SJCRH30 (cell line): ENCODE measurements around the gene RASSF9. TPM values are rescaled to one million over a fixed set of nuclear protein-coding genes. Genes with fewer than 3 reads are reported as not detected.

Source experiments
- DNase-seq, 2 experiments: peaks; one replicate each; pipeline ENCODE4 v3.0.0-alpha.2; 2015 to 2020
- H3K27ac ChIP-seq: fragments of 250-450 bp; sonication (Bioruptor Pico); 2 replicates; pipeline ENCODE4 v1.5.1; 2020; ENCODE audit warnings: mild to moderate bottlenecking, moderate library complexity
- H3K27me3 ChIP-seq: fragments of 250-450 bp; sonication (Bioruptor Pico); 2 replicates; pipeline ENCODE4 v1.5.1; 2020; ENCODE audit warnings: mild to moderate bottlenecking, moderate library complexity
- H3K36me3 ChIP-seq: fragments of 250-450 bp; sonication (Bioruptor Pico); 2 replicates; pipeline ENCODE4 v1.5.1; 2020; ENCODE audit warnings: mild to moderate bottlenecking, moderate library complexity
- H3K4me1 ChIP-seq: fragments of 250-450 bp; sonication (Bioruptor Pico); 2 replicates; pipeline ENCODE4 v1.5.1; 2020; ENCODE audit warnings: mild to moderate bottlenecking, moderate library complexity
- H3K4me3 ChIP-seq: fragments of 250-450 bp; sonication (Bioruptor Pico); 2 replicates; pipeline ENCODE4 v1.5.1; 2020; ENCODE audit warnings: mild to moderate bottlenecking, moderate library complexity
- H3K9me3 ChIP-seq: fragments of 250-450 bp; sonication (Bioruptor Pico); replicated peaks from 2 replicates; pipeline ENCODE4 v1.5.1; 2020; ENCODE audit warnings: mild to moderate bottlenecking, moderate library complexity
- total RNA-seq: library from RNA; depleted of rRNA; stranded (reverse); fragments of >200 nt; shearing (Covaris generic); gene quantifications from 2 replicates; pipeline ENCODE4 v1.2.3, GENCODE V29; 2014

RASSF9 gene
- total RNA-seq, 1 experiment from 2014 or later = 0.10 TPM

GRCh38 chr12:85803923-85804322, 32.3 kb downstream of the RASSF9 start:
- Histone ChIP-seq H3K27ac (no peak overlapping the region), H3K4me3 (no peak overlapping the region), H3K36me3 (no peaks in the 10 kb centered on the region), H3K9me3 (no peaks in the 10 kb centered on the region), H3K27me3 (no peaks in the 10 kb centered on the region), H3K4me1 (no peaks in the 10 kb centered on the region)
- no peak for DNase-seq

GRCh38 chr12:85803231-85803630, 33.0 kb downstream of the RASSF9 start:
- Histone ChIP-seq H3K27ac (no peak overlapping the region), H3K9me3 (no peaks in the 10 kb centered on the region)
- no peak for DNase-seq

GRCh38 chr12:85798122-85798521, 38.1 kb downstream of the RASSF9 start:
- Histone ChIP-seq H3K4me1 (no peaks in the 10 kb centered on the region), H3K27ac (no peak overlapping the region), H3K36me3 (no peaks in the 10 kb centered on the region), H3K27me3 (no peaks in the 10 kb centered on the region), H3K9me3 (no peaks in the 10 kb centered on the region), H3K4me3 (no peak overlapping the region)
- no peak for DNase-seq

More at GRCh38 chr12:85803231-85803630, 33.0 kb downstream of the RASSF9 start:
- no peak overlapping the region for H3K4me3 ChIP-seq
- no peaks in the 10 kb centered on the region for H3K27me3 ChIP-seq
- no peaks in the 10 kb centered on the region for H3K36me3 ChIP-seq
- no peaks in the 10 kb centered on the region for H3K4me1 ChIP-seq

GRCh38 chr12:85796001-85796400, 40.2 kb downstream of the RASSF9 start:
- DNase-seq = no peak
- Histone ChIP-seq H3K36me3 (no peaks in the 10 kb centered on the region), H3K4me3 (no peak overlapping the region), H3K4me1 (no peaks in the 10 kb centered on the region), H3K9me3 (no peaks in the 10 kb centered on the region), H3K27me3 (no peaks in the 10 kb centered on the region), H3K27ac (no peak overlapping the region)

GRCh38 chr12:85794531-85794930, 41.7 kb downstream of the RASSF9 start:
- Histone ChIP-seq H3K4me3 (no peak overlapping the region), H3K4me1 (no peaks in the 10 kb centered on the region), H3K9me3 (no peaks in the 10 kb centered on the region), H3K36me3 (no peaks in the 10 kb centered on the region), H3K27ac (no peak overlapping the region), H3K27me3 (no peaks in the 10 kb centered on the region)
- DNase-seq = no peak

GRCh38 chr12:85784096-85784720, 52.0 kb downstream of the RASSF9 start:
- Histone ChIP-seq H3K4me3 (no peak overlapping the region), H3K27me3 (no peaks in the 10 kb centered on the region), H3K27ac (no peak overlapping the region), H3K9me3 (no peaks in the 10 kb centered on the region), H3K36me3 (no peaks in the 10 kb centered on the region), H3K4me1 (no peaks in the 10 kb centered on the region)
- no peak for DNase-seq

GRCh38 chr12:85782711-85783110, 53.5 kb downstream of the RASSF9 start:
- no peak overlapping the region for H3K27ac ChIP-seq
- no peaks in the 10 kb centered on the region for H3K27me3 ChIP-seq
- H3K4me3 ChIP-seq = no peak overlapping the region
- no peaks in the 10 kb centered on the region for H3K4me1 ChIP-seq
- H3K9me3 ChIP-seq = no peaks in the 10 kb centered on the region
- DNase-seq = no peak
- H3K36me3 ChIP-seq = no peaks in the 10 kb centered on the region

GRCh38 chr12:85781766-85782165, 54.4 kb downstream of the RASSF9 start:
- Histone ChIP-seq H3K27ac (no peak overlapping the region), H3K4me1 (no peaks in the 10 kb centered on the region), H3K9me3 (no peaks in the 10 kb centered on the region), H3K36me3 (no peaks in the 10 kb centered on the region), H3K4me3 (no peak overlapping the region), H3K27me3 (no peaks in the 10 kb centered on the region)
- DNase-seq = no peak

GRCh38 chr12:85779768-85780167, 56.4 kb downstream of the RASSF9 start:
- no peaks in the 10 kb centered on the region for H3K9me3 ChIP-seq
- H3K36me3 ChIP-seq = no peaks in the 10 kb centered on the region
- no peak overlapping the region for H3K27ac ChIP-seq
- peak in 1 of 2 experiments; percentile 9 for DNase-seq
- no peak overlapping the region for H3K4me3 ChIP-seq
- H3K4me1 ChIP-seq = no peaks in the 10 kb centered on the region
- H3K27me3 ChIP-seq = no peaks in the 10 kb centered on the region

- Histone ChIP-seq H3K9me3 (no peaks in the 10 kb centered on the region), H3K27me3 (no peaks in the 10 kb centered on the region), H3K4me1 (no peaks in the 10 kb centered on the region), H3K4me3 (no peak overlapping the region), H3K36me3 (no peaks in the 10 kb centered on the region), H3K27ac (no peak overlapping the region)
- no peak for DNase-seq
Observed at GRCh38 chr12:85775091-85775490, 61.1 kb downstream of the RASSF9 start.

GRCh38 chr12:85765453-85765869, 70.7 kb downstream of the RASSF9 start:
- H3K27me3 ChIP-seq = no peaks in the 10 kb centered on the region
- H3K27ac ChIP-seq = no peak overlapping the region
- H3K4me1 ChIP-seq = no peaks in the 10 kb centered on the region
- DNase-seq = no peak
- no peaks in the 10 kb centered on the region for H3K9me3 ChIP-seq
- H3K4me3 ChIP-seq = no peak overlapping the region
- no peaks in the 10 kb centered on the region for H3K36me3 ChIP-seq

- H3K4me3 ChIP-seq = no peak overlapping the region
- H3K36me3 ChIP-seq = no peaks in the 10 kb centered on the region
- no peaks in the 10 kb centered on the region for H3K27me3 ChIP-seq
- no peaks in the 10 kb centered on the region for H3K4me1 ChIP-seq
- H3K9me3 ChIP-seq = no peaks in the 10 kb centered on the region
- H3K27ac ChIP-seq = no peak overlapping the region
- DNase-seq = no peak
Observed at GRCh38 chr12:85759623-85760022, 76.6 kb downstream of the RASSF9 start.

- H3K4me1 ChIP-seq = no peaks in the 10 kb centered on the region
- no peak overlapping the region for H3K4me3 ChIP-seq
- no peaks in the 10 kb centered on the region for H3K36me3 ChIP-seq
- H3K9me3 ChIP-seq = no peaks in the 10 kb centered on the region
- DNase-seq = no peak
- H3K27ac ChIP-seq = no peak overlapping the region
- no peaks in the 10 kb centered on the region for H3K27me3 ChIP-seq
Observed at GRCh38 chr12:85759091-85759490, 77.1 kb downstream of the RASSF9 start.

- H3K9me3 ChIP-seq = no peaks in the 10 kb centered on the region
- H3K27ac ChIP-seq = no peak overlapping the region
- H3K4me1 ChIP-seq = no peaks in the 10 kb centered on the region
- H3K27me3 ChIP-seq = no peaks in the 10 kb centered on the region; the same call in 1 of the 2 replicates
- no peak overlapping the region for H3K4me3 ChIP-seq
- no peaks in the 10 kb centered on the region for H3K36me3 ChIP-seq
- no peak for DNase-seq
Observed at GRCh38 chr12:85755760-85756159, 80.4 kb downstream of the RASSF9 start.
